GM18951 (cell line): ENCODE measurements around the gene DPP6.

Experiments
- POLR2A ChIP-seq: IDR thresholded peaks from 4 replicates; pipeline ENCODE4 v1.6.1; 2011; ENCODE audit warnings: mild to moderate bottlenecking; ENCODE audit not compliant: insufficient read length, insufficient read depth; ENCODE audit errors: extremely low read depth
- in situ Hi-C: fragments of 300-500 bp; cut with MboI; formaldehyde crosslinking; loops from one replicate; pipeline ENCODE4 v1.12.0; 2022; ENCODE audit warnings: low sequenced_read_pairs, mixed read lengths, inconsistent platforms; ENCODE audit not compliant: unreplicated experiment

Gene DPP6

DNA sequence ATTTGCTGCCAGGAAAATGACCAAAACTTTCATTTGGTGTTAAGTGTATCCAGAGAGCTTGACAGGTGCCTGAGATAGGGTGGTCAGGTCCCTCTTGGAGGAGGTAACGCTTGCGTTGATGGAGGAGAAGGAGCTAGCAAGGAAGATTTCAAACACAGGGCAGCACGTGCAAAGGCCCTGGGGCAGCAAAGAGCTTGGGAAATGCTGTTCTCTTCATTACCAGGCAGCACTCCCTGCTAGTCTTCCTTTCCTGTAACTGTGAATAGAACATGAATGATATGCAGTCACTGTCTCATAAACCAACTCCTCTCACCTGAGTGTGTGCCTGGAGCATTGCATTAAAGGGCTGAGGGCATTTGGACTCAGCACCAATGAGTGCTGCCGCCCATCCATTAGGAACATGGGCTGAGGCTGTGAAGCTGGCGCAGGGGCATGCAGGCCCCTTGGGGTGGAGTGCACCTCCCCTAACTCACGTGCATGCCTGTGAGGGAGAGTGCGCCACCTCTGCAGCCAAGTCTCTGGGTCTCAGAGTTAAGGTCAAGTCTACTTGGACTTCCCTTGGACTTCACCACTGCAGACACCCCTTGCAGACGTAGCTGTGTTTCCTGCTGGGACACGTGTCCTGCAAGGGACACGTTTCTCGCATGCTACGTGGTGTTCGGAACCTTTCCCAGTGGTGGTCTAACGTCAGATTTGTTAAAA, 813.9 kb downstream of the DPP6 start:
- in situ Hi-C loops: no loop called here
- TF ChIP-seq POLR2A: no peak

DNA sequence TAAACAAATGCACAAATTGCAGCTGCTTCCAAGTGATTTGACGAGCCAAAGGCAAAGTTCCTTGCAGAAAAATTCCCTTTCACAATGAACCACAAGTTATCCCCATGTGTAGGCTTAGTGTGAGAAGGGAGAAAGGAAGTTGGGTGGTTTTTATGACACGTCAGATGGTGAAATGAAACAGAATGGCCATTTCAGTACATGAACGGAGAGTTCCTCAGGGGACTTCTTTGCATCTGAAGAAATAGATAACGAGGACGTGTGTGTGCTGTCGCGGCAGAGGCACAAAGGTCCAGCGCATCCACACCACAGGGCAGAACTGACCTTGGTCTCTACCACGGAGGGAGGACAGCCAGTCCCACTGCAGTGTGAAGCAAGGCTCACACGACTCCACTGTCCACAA, 814.9 kb downstream of the DPP6 start:
- TF ChIP-seq POLR2A: peak; percentile 53
- in situ Hi-C loops: no loop called here

DNA sequence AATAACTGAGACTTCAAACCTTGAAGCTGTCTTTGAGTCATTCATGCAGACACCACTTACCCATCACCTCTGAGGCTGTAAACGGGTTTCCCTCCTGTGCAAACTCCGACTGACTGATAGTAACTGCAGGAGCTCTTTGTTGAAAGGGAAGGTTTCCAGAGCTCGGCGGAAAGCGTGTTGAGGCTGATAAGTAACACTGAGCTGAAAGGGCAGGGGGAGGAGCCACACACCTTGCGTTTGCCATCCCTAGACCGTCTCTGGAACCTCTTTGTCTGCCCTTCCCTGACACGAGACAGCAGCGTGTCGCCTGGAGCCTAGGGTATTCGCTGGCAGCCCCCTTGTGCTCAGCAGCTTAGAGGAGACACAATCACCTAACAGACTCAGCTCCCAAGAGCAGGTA, 816.7 kb downstream of the DPP6 start:
- peak; percentile 46 for TF ChIP-seq POLR2A
- in situ Hi-C loops: no loop called here

DNA sequence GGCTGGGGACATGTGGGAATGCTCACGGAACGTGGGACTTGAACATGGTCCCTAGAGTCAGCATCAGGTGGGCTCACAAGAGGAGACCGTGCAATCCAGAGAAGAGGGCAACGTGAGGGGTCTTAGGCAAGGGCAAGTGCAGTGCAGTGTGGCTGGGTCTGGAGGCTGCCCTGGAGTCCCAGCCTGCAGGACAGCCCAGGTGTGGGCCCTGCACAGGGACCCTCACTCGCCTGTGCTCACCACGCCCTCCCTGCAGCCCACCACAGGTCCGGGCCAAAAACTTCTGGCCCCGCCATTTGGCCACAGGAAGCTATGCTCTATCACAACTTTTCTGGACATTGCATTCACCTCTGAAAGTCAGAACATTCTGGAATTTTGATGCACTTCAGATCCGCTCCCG, 817.2 kb downstream of the DPP6 start:
- in situ Hi-C loops: no loop called here
- no peak for TF ChIP-seq POLR2A

DNA sequence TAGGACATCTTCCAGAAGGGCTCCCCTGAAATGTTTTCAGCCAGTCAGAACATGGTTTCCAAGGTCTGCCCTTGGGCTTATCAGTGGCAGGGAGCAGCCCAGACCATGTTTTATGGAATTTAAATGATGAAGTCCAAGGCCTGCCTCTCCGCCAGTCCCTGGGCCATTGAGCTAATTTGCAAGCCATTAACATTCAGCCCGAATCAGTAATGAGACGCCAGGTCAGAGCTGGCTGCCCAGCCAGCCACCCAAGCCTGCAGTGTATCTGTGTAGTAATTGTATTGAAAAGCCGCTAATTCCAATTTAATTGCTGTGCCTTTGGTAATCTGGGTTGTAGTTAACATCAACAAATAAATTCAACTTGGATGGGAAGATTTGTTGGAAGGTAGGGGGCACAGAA, 819.3 kb downstream of the DPP6 start:
- in situ Hi-C loops: no loop called here
- no peak for TF ChIP-seq POLR2A

DNA sequence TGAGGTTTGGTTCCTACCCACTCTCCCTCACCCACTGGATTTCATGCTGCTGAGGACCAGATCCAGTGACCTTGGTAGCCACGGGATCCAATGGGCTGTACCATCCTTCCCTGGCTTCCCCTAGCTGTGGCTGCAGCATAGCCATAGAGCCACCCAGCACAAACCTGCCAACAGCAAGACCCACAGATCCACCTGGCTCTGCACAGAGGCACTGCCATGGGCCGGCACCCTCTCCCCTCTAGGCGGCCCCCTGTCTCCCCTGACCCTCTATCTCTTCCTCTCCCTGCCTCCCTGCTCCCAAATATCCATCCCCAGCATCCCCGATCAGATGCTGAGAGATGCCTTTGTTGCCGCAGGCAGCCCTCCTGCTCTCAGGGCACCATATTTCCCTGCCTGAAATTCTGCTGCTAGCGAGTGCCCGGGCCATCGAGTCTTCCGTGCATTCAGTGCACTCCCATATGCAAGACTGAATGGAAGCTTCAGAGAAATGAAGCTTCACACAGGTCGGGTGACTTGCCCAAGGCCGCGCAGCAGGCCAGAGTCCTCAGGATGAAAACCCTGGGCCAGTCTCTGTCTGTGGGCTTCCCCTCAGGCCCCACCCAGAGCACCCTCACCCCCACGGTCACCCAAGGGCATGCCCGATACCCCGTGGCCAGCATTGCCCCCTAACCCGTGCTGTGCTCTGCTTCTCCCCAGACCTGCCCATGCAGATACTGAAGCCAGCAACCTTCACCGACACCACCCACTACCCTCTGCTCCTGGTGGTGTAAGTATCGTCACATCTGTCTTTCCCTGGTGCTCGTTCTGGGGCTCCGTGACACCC, 819.9 kb downstream of the DPP6 start:
- in situ Hi-C loops: no loop called here
- TF ChIP-seq POLR2A: no peak

DNA sequence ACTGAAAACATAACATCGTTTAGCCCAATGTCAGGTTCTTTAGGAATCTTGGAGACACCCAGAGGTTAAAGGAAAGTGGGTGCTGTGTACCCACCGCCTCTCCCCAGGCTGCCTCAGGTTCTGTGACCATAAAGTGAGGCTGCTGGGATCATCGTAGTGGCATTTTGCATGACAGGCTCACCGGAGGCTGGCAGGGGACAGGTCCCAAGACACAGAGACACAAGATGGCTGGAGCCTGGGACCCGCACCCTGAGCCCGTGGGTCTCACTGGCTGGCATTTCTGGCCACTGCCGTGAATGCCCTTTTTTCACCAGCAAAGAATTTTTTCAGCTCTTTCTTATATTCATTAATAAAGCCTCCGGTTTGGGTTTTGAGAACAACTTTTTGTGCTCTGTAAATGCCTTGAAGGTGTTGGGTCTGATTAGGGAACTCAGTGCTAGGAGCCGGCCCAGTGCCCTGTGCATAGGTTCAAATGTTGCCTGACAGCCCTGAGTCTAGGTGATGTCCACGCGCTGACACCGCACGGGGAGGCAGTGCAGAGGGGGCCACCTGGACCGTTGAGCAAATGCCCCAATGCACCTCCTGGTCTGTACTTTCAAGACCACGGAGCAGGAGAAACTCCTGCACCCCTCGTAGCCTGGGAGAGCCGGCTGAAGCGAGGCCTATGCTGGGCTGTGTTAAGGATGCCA, 820.8 kb downstream of the DPP6 start:
- in situ Hi-C loops: no loop called here

DNA sequence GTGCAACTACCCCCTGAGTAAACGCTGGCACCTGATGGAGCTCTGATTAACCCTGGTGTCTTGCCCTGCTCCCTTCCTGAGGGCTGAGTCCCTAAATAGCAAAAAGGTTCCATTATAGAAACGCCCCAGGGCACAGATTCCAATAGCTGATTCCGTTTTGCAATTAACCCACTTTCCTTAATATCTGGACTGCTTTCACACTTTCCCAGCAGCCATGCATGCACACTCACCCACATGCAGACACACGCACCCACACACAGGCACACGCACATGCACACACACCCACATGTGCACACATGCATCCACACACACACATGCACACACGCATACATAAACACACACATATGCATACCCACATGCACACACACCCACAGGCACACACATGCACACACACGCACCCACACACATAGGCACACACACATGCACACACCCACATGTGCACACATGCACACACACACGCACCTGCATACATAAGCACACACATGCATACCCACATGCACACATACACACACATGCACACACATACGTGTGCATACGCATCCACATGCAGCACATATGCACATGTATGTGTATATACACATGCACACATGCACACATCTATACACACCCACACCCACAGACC, 821.4 kb downstream of the DPP6 start:
- in situ Hi-C loops: no loop called here
- TF ChIP-seq POLR2A: no peak

More for the DNA sequence above, 820.8 kb downstream of the DPP6 start:
- no peak for TF ChIP-seq POLR2A

DNA sequence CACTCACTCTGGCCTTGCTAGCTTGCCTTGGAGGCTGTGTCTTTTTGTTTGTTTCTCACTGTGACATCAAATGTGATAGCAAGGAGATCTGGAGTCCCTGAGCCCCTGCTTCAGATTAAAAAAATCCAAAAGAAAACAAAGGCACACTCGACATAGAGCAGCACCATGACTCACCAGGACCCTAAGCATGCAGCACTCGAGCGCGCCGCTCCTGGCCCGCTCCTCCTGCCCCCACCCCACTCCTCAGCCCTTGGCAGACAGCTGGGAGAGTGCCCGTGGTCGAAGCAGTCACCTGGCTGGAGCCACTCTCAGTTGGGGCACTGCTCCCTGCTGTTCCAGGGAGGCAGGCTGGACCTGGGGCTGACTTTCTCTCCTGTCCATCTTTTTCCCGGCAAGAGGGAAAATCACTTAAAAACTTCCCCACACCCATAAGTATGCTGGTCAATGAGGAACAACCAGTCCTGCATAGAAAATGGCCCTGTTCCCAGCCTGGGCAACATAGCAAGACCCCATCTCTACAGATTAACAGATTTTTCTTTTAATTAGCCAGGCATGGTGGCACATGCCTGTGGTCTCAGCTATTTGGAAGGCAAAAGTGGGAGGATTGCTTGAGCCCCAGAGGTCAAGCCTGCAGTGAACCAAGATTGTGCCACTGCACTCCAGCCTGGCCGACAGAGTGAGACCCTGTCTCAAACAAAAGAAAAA, 822.4 kb downstream of the DPP6 start:
- in situ Hi-C loops: no loop called here
- TF ChIP-seq POLR2A: no peak

DNA sequence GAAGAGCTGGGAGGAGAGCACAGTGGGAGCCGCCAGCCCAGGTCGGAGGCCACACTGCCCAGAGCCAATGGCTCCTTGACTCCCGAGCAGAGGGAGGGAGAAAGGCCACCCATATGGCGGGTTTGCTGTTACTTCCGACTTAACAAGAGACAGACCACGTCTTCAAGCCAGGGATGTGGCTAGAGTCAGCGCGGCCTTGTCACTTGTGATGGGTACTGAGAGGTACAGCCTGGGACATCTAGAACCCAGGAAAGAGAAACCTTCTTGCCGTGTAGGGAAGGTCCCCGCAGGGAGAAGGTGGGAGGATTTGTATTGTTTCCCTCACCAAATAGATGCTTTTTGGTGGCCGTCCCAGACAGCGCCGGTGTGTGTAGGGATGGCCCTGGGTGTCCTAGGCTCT, 823.1 kb downstream of the DPP6 start:
- no peak for TF ChIP-seq POLR2A
- in situ Hi-C loops: no loop called here

DNA sequence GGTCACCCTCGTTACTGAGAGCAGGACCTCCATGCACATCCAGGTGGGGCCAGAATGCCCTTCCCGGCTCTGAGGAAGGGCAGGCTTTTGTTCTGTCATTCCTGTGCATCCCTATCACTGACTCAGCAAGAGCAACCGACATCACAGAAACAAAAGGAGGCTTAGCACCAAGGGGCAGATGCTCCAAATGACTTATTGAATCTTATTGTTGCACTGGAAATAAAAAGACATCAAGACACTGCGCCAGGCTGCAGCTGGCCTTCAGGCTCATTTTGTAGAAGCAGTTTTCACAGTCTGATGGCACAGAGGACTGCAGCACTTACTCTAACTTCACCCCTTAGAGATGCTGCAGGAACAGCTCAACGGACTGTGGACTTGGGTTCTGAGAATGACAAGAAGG, 824.3 kb downstream of the DPP6 start:
- no peak for TF ChIP-seq POLR2A
- in situ Hi-C loops: no loop called here

DNA sequence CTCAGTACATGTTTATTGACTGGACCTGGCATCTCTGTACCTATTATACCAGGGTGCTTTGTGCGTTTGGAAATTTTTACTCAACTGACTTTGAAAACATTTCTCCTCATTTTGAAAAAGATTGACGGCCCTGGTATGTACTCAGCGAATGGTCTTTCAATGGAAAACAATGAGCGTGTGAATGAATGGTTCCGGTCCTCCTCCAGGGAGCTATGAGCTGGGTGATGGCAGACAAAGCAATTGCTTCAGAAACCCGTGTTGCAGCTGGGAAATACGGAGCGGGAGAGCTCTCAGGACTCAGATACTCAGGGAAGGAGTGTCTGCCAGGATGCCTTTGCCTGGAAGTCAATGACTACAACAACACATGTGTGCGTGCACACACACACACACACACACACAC, 824.8 kb downstream of the DPP6 start:
- TF ChIP-seq POLR2A: no peak
- in situ Hi-C loops: no loop called here

DNA sequence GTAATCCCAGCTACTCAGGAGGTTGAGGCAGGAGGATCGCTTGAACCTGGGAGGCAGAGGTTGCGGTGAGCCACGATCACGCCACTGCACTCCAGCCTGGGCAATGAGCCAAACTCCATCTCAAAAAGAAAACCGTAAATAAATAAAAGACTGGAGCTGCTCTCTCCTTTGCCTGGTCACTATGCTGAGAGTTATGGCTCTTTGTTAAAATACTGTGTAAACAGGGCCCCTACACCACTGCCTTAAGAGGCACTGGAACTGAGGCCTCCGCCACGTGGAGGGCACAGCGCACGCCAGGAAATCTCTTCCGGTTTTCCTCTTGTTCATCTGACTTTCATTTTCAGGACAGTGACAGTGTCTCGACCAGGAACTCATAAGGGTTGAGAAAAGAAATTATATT, 827.4 kb downstream of the DPP6 start:
- TF ChIP-seq POLR2A: no peak
- in situ Hi-C loops: no loop called here
